Neuronal stem cell (in vitro differentiated cells): ENCODE results near the gene MAP3K9.

ENCODE experiments used
- DNase-seq: peaks from one replicate; pipeline ENCODE4 v3.0.0-alpha.2; 2013; ENCODE audit warnings: low spot score
- H2AFZ ChIP-seq: one replicate; pipeline ENCODE4 v1.6.1; 2013; ENCODE audit warnings: mild to moderate bottlenecking, low read length, inconsistent platforms
- H2AK5ac ChIP-seq: 2 replicates; pipeline ENCODE4 v1.6.1; 2013; ENCODE audit warnings: low read depth, mild to moderate bottlenecking, inconsistent platforms, low read length, moderate library complexity, mixed read lengths
- H2BK120ac ChIP-seq: 2 replicates; pipeline ENCODE4 v1.6.1; 2013; ENCODE audit warnings: low read depth, mild to moderate bottlenecking, inconsistent platforms, low read length, moderate library complexity, mixed read lengths
- H2BK12ac ChIP-seq: one replicate; pipeline ENCODE4 v1.6.1; 2013; ENCODE audit warnings: low read length, inconsistent platforms
- H2BK15ac ChIP-seq: 2 replicates; pipeline ENCODE4 v1.6.1; 2013; ENCODE audit warnings: mild to moderate bottlenecking, low read length, inconsistent platforms, mixed read lengths
- H2BK5ac ChIP-seq: one replicate; pipeline ENCODE4 v1.6.1; 2013; ENCODE audit warnings: inconsistent platforms, mild to moderate bottlenecking, low read length, moderate library complexity
- H3K14ac ChIP-seq: one replicate; pipeline ENCODE4 v1.6.1; 2013; ENCODE audit warnings: low read length, inconsistent platforms
- H3K18ac ChIP-seq: 2 replicates; pipeline ENCODE4 v1.6.1; 2013; ENCODE audit warnings: low read length, inconsistent platforms
- H3K23ac ChIP-seq: 2 replicates; pipeline ENCODE4 v1.6.1; 2013; ENCODE audit warnings: low read depth, mild to moderate bottlenecking, mixed read lengths, low read length, inconsistent platforms; ENCODE audit not compliant: poor library complexity
- H3K27ac ChIP-seq: replicated peaks from 3 replicates; pipeline ENCODE4 v1.5.1; 2013; ENCODE audit warnings: low read length, inconsistent platforms
- H3K27me3 ChIP-seq, 3 experiments: 2 replicates each; pipeline ENCODE4 v1.6.1; 2013; ENCODE audit warnings: low read length in 3 of 3, mild to moderate bottlenecking in 2 of 3, inconsistent platforms in 1 of 3, low read depth in 1 of 3, mixed read lengths in 1 of 3, moderate library complexity in 1 of 3; ENCODE audit not compliant: control insufficient read depth in 3 of 3, insufficient read depth in 3 of 3
- H3K36me3 ChIP-seq, 2 donors: replicated peaks in 1 of 2; 2 replicates each; pipeline ENCODE4 v1.6.1; 2013; ENCODE audit warnings: low read length in 2 of 2; ENCODE audit not compliant: control insufficient read depth in 2 of 2, insufficient read depth in 2 of 2
- H3K4ac ChIP-seq: 2 replicates; pipeline ENCODE4 v1.6.1; 2013; ENCODE audit warnings: inconsistent platforms, mild to moderate bottlenecking, low read length, moderate library complexity
- H3K4me1 ChIP-seq, 2 donors: 1 replicate in 1 of 2; 2 replicates in 1 of 2; pipeline ENCODE4 v1.6.1; 2013; ENCODE audit warnings: low read length in 2 of 2, low read depth in 1 of 2; ENCODE audit not compliant: control insufficient read depth in 2 of 2, insufficient read depth in 1 of 2
- H3K4me2 ChIP-seq: one replicate; pipeline ENCODE4 v1.6.1; 2013; ENCODE audit warnings: mild to moderate bottlenecking, low read length, inconsistent platforms; ENCODE audit not compliant: insufficient read depth, poor library complexity, severe bottlenecking
- H3K4me3 ChIP-seq, 2 donors: 2 replicates each; pipeline ENCODE4 v1.5.1; 2013; ENCODE audit warnings: low read length in 2 of 2, mild to moderate bottlenecking in 2 of 2, inconsistent platforms in 1 of 2, moderate library complexity in 1 of 2
- H3K79me1 ChIP-seq: one replicate; pipeline ENCODE4 v1.6.1; 2013; ENCODE audit warnings: low read depth, mild to moderate bottlenecking, inconsistent platforms, low read length, moderate library complexity
- H3K9ac ChIP-seq: one replicate; pipeline ENCODE4 v1.6.1; 2013; ENCODE audit warnings: mild to moderate bottlenecking, low read depth, low read length, inconsistent platforms; ENCODE audit not compliant: poor library complexity
- H3K9me3 ChIP-seq, 2 donors: replicated peaks in 1 of 2; 2 replicates each; pipeline versions ENCODE3 to v1.6.1; 2013; ENCODE audit warnings: low read length in 2 of 2, mild to moderate bottlenecking in 2 of 2, inconsistent platforms in 1 of 2, low read depth in 1 of 2, mixed read lengths in 1 of 2, moderate library complexity in 1 of 2; ENCODE audit not compliant: control insufficient read depth in 2 of 2, insufficient read depth in 1 of 2
- H4K8ac ChIP-seq: one replicate; pipeline ENCODE4 v1.6.1; 2013; ENCODE audit warnings: low read depth, mild to moderate bottlenecking, inconsistent platforms, low read length, moderate library complexity
- H4K91ac ChIP-seq: one replicate; pipeline ENCODE4 v1.6.1; 2013; ENCODE audit warnings: low read length, low read depth, mild to moderate bottlenecking, inconsistent platforms; ENCODE audit not compliant: poor library complexity
- WGBS, 2 donors: extraction: QIAGEN DNeasy Blood & Tissue Kit; methylation state at CpG; one replicate each; pipeline ENCODE4 v1.1.7; 2013; ENCODE audit warnings: missing lambda C conversion rate in 2 of 2, mixed read lengths in 1 of 2; ENCODE audit not compliant: insufficient read length in 2 of 2, insufficient replicate concordance in 1 of 2; ENCODE audit errors: extremely low coverage in 2 of 2; 5-methylcytosine and 5-hydroxymethylcytosine counted together

Gene MAP3K9

DNA sequence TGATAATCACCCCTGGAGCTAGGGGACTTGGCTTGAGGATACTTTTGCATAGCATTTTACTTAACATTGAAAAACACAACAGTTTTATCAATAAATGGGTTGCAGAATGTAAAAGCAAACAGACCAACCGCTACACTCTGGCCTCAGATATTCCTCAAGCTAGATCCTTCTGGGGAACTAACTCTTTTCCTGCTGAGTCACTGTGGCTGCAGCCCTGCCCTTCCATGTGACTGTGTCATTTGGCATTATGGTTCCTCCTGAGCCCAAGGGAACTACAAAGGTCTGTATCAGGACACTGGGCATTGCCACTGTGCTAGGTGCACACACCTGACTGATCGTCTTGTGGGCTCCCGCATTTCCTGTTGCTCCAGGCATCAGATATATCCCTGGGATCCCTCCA lies 111.0 kb downstream of the MAP3K9 start:
- H3K9me3 ChIP-seq, result no peaks in the 10 kb centered on the region
- H3K18ac ChIP-seq, result peak overlapping the region; percentile 49
- H2BK15ac ChIP-seq, result no peak overlapping the region
- peaks cover 0 to 8% (median 0%) of the 10 kb centered on the region in 3 experiments for H3K27me3 ChIP-seq
- no peak overlapping the region for H2BK120ac ChIP-seq
- H2AK5ac ChIP-seq, result no peak overlapping the region
- H2BK5ac ChIP-seq, result no peak overlapping the region
- no peak overlapping the region for H3K9ac ChIP-seq
- H3K4me2 ChIP-seq, result no peak overlapping the region
- peak overlapping the region; percentile 4 for H2AFZ ChIP-seq
- no peak overlapping the region for H4K8ac ChIP-seq
- H3K79me1 ChIP-seq, result no peaks in the 10 kb centered on the region
- H4K91ac ChIP-seq, result no peak overlapping the region
- no peak overlapping the region for H3K4me3 ChIP-seq
- H3K27ac ChIP-seq, result no peak overlapping the region
- no peak for DNase-seq
- H3K4me1 ChIP-seq, result peaks cover 0 to 3% of the 10 kb centered on the region in 2 donors
- no peak overlapping the region for H2BK12ac ChIP-seq
- no CpG with 5 or more reads among the region's 3 CpGs for WGBS, 2 donors
- H3K23ac ChIP-seq, result no peak overlapping the region
- H3K36me3 ChIP-seq, result no peaks in the 10 kb centered on the region
- H3K4ac ChIP-seq, result no peak overlapping the region
- H3K14ac ChIP-seq, result no peak overlapping the region

DNA sequence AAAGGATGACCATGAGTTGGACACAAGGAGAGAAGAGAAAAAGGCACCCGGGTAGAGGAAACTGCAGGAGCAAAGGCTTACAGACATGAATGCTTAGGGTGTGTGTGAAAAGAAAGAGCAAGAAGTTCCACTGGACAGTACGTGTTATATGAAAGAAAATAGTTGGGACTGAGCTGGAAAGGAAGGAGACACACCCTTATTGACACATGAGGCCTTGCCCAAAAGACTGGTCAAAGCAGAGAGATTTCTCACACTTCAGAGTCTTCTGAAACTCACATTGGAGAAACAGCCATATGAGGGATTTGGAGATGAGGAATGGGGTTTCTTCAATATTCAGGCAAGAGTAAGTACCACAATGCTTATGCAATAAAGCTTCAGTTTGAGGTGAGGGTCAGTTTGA lies 111.6 kb downstream of the MAP3K9 start:
- H4K8ac ChIP-seq, result no peak overlapping the region
- H2BK5ac ChIP-seq, result no peak overlapping the region
- no peak overlapping the region for H3K14ac ChIP-seq
- no peak overlapping the region for H3K4me2 ChIP-seq
- H3K23ac ChIP-seq, result no peak overlapping the region
- H2AK5ac ChIP-seq, result no peak overlapping the region
- H3K27me3 ChIP-seq, result peaks cover 0 to 8% (median 0%) of the 10 kb centered on the region in 3 experiments
- peaks cover 0 to 3% of the 10 kb centered on the region in 2 donors for H3K4me1 ChIP-seq
- no peak overlapping the region for H3K4ac ChIP-seq
- WGBS, 2 donors, result no CpG with 5 or more reads among the region's 2 CpGs
- no peak for DNase-seq
- no peak overlapping the region for H3K9ac ChIP-seq
- no peak overlapping the region for H2BK12ac ChIP-seq
- H3K36me3 ChIP-seq, result no peaks in the 10 kb centered on the region
- no peaks in the 10 kb centered on the region for H3K79me1 ChIP-seq
- H3K18ac ChIP-seq, result no peak overlapping the region
- H2BK15ac ChIP-seq, result no peak overlapping the region
- H3K4me3 ChIP-seq, result no peak overlapping the region
- H4K91ac ChIP-seq, result no peak overlapping the region
- H3K9me3 ChIP-seq, result no peaks in the 10 kb centered on the region
- no peak overlapping the region for H2AFZ ChIP-seq
- no peak overlapping the region for H2BK120ac ChIP-seq
- no peak overlapping the region for H3K27ac ChIP-seq

- Histone ChIP-seq H3K14ac (no peak overlapping the region), H2BK5ac (no peak overlapping the region), H3K4me1 (peaks cover 0 to 3% of the 10 kb centered on the region in 2 donors), H2BK120ac (no peak overlapping the region), H2AFZ (no peak overlapping the region), H4K8ac (no peak overlapping the region), H4K91ac (no peak overlapping the region), H2BK12ac (no peak overlapping the region), H2BK15ac (no peak overlapping the region), H3K23ac (no peak overlapping the region), H3K9me3 (no peaks in the 10 kb centered on the region), H3K9ac (no peak overlapping the region), H3K27me3 (peaks cover 0 to 8% (median 0%) of the 10 kb centered on the region in 3 experiments), H2AK5ac (no peak overlapping the region), H3K36me3 (no peaks in the 10 kb centered on the region), H3K4ac (no peak overlapping the region), H3K79me1 (no peaks in the 10 kb centered on the region), H3K4me2 (no peak overlapping the region), H3K18ac (no peak overlapping the region), H3K4me3 (no peak overlapping the region), H3K27ac (no peak overlapping the region)
- no CpG with 5 or more reads among the region's 2 CpGs for WGBS, 2 donors
- DNase-seq, result no peak
These were observed 113.3 kb downstream of the MAP3K9 start for GRCh38 chr14:70696026-70696425.

GRCh38 chr14:70692210-70692609 lies 117.1 kb downstream of the MAP3K9 start:
- H3K23ac ChIP-seq, result no peak overlapping the region
- no peak overlapping the region for H2BK5ac ChIP-seq
- peak overlapping the region; percentile 35 for H2AFZ ChIP-seq
- no peak overlapping the region for H4K8ac ChIP-seq
- no peak overlapping the region for H3K4ac ChIP-seq
- H2BK120ac ChIP-seq, result no peak overlapping the region
- H3K27me3 ChIP-seq, result no peaks in the 10 kb centered on the region
- no peaks in the 10 kb centered on the region for H3K9me3 ChIP-seq
- peak overlapping the region; percentile 36 for H2AK5ac ChIP-seq
- no peaks in the 10 kb centered on the region for H3K79me1 ChIP-seq
- no CpG with 5 or more reads among the region's 10 CpGs for WGBS, 2 donors
- peaks cover 0 to 3% of the 10 kb centered on the region in 2 donors for H3K4me1 ChIP-seq
- no peak overlapping the region for H3K9ac ChIP-seq
- no peak overlapping the region for H2BK15ac ChIP-seq
- H3K36me3 ChIP-seq, result no peaks in the 10 kb centered on the region
- no peak overlapping the region for H3K14ac ChIP-seq
- no peak overlapping the region for H3K4me3 ChIP-seq
- DNase-seq, result no peak
- H2BK12ac ChIP-seq, result no peak overlapping the region
- H3K4me2 ChIP-seq, result no peak overlapping the region
- no peak overlapping the region for H4K91ac ChIP-seq
- no peak overlapping the region for H3K27ac ChIP-seq
- H3K18ac ChIP-seq, result no peak overlapping the region
